ENCODE measurements around the gene FTCD. TPM values are rescaled to one million over a fixed set of nuclear protein-coding genes. Genes with fewer than 3 reads are reported as not detected.

The FTCD gene
- total and polyA plus RNA-seq, 4 experiments from 2014 or later, result 1.3 to 1.7 TPM; not detected in 2

- H3K27ac ChIP-seq (ENCODE audit: low read depth, low read length), result no peak overlapping the region
- no peak overlapping the region for H3K4me3 ChIP-seq (ENCODE audit: low read length in 2 of 2)
- peaks cover 0 to 2% of the 10 kb centered on the region in 2 donors for H3K27me3 Mint-ChIP-seq
- no peaks in the 10 kb centered on the region for H3K4me1 ChIP-seq (ENCODE audit: insufficient read depth, low read length)
- H3K27me3 ChIP-seq (ENCODE audit: insufficient read depth, low read length), result no peaks in the 10 kb centered on the region
- peaks cover 0 to 6% (median 1%) of the 10 kb centered on the region in 4 donors for H3K4me1 Mint-ChIP-seq
- H3K4me3 Mint-ChIP-seq, result no peak overlapping the region
- H3K27ac Mint-ChIP-seq, result peak overlapping the region in 1 of 7 donors; percentile 81
- POLR2A ChIA-PET (ENCODE audit: partially characterized antibody), result no interaction called here
- no peak for DNase-seq
- intact Hi-C loops (cut with micrococcal nuclease), result no loop called here
- CTCF ChIA-PET (ENCODE audit: partially characterized antibody), result no interaction called here
- H3K9me3 Mint-ChIP-seq, result peaks cover 0 to 38% (median 25%) of the 10 kb centered on the region in 8 donors
- no peaks in the 10 kb centered on the region for H3K36me3 ChIP-seq (ENCODE audit: insufficient read depth, low read length)
- H3K9me3 ChIP-seq (ENCODE audit: control insufficient read depth in 1 of 2, low read length in 2 of 2), result no peaks in the 10 kb centered on the region
- H3K36me3 Mint-ChIP-seq, result no peaks in the 10 kb centered on the region
These were observed 64.3 kb downstream of the FTCD start for GRCh38 chr21:46091118-46091517.

DNA sequence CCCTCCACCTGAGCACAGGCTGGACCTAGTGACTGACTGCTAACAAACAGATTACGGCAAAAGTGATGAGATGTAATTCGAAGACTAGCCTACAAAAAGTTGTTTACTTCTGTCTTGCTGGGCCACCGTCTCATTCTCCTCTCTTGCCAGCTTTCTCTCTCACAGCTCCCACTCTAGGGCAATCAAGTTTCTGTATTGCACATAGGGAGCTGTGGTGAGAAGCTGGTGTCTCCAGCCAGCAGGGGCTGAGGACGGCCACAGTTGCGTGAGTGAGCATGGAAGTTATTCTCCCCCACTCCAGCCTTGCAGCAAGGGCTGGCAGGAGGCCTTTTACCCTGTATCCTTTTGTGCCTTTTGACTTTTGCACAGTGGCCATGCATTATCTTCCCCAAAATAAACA is 66.1 kb downstream of the FTCD start:
- Mint-ChIP-seq H3K36me3 (no peaks in the 10 kb centered on the region), H3K9me3 (peaks cover 0 to 43% (median 28%) of the 10 kb centered on the region in 8 donors), H3K27ac (no peak overlapping the region), H3K27me3 (peaks cover 0 to 2% of the 10 kb centered on the region in 2 donors), H3K4me3 (no peak overlapping the region), H3K4me1 (peaks cover 0 to 5% (median 1%) of the 10 kb centered on the region in 4 donors)
- Histone ChIP-seq H3K4me3 (ENCODE audit: low read length in 2 of 2) (no peak overlapping the region), H3K27ac (ENCODE audit: low read depth, low read length) (no peak overlapping the region), H3K9me3 (ENCODE audit: control insufficient read depth in 1 of 2, low read length in 2 of 2) (no peaks in the 10 kb centered on the region), H3K27me3 (ENCODE audit: insufficient read depth, low read length) (no peaks in the 10 kb centered on the region), H3K36me3 (ENCODE audit: insufficient read depth, low read length) (no peaks in the 10 kb centered on the region), H3K4me1 (ENCODE audit: insufficient read depth, low read length) (no peaks in the 10 kb centered on the region)
- CTCF ChIA-PET (ENCODE audit: partially characterized antibody), result no interaction called here
- POLR2A ChIA-PET (ENCODE audit: partially characterized antibody), result no interaction called here
- intact Hi-C loops (cut with micrococcal nuclease), result no loop called here
- DNase-seq, result no peak

DNA sequence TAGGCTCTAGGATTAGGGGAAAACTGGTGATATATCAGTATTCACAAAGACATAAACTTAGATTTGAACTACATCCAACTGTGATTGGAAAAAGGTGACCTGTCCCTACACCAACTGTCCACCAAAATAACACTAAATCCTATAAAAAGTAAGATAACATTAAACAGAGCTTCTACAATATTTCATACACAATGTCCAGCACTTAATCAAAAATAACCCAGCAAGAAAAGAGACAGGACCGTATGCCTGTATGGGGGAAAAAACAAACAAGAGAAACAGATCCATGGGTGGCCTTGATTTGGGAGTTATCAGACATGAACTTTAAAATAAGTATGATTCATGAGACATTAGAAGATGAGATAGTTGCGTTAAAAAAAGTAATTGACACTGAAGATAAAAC is 67.2 kb downstream of the FTCD start:
- intact Hi-C loops (cut with micrococcal nuclease), result no loop called here
- H3K4me1 ChIP-seq (ENCODE audit: insufficient read depth, low read length), result no peaks in the 10 kb centered on the region
- no peaks in the 10 kb centered on the region for H3K27me3 ChIP-seq (ENCODE audit: insufficient read depth, low read length)
- ChIA-PET CTCF (ENCODE audit: partially characterized antibody) (no interaction called here), POLR2A (ENCODE audit: partially characterized antibody) (no interaction called here)
- H3K4me3 ChIP-seq (ENCODE audit: low read length in 2 of 2), result no peak overlapping the region
- peaks cover 0 to 43% (median 28%) of the 10 kb centered on the region in 8 donors for H3K9me3 Mint-ChIP-seq
- peaks cover 0 to 2% of the 10 kb centered on the region in 2 donors for H3K27me3 Mint-ChIP-seq
- no peak overlapping the region for H3K27ac ChIP-seq (ENCODE audit: low read depth, low read length)
- no peak overlapping the region for H3K27ac Mint-ChIP-seq
- H3K36me3 ChIP-seq (ENCODE audit: insufficient read depth, low read length), result no peaks in the 10 kb centered on the region
- peaks cover 0 to 5% (median 1%) of the 10 kb centered on the region in 4 donors for H3K4me1 Mint-ChIP-seq
- H3K9me3 ChIP-seq (ENCODE audit: control insufficient read depth in 1 of 2, low read length in 2 of 2), result no peaks in the 10 kb centered on the region
- no peak for DNase-seq
- H3K36me3 Mint-ChIP-seq, result no peaks in the 10 kb centered on the region
- no peak overlapping the region for H3K4me3 Mint-ChIP-seq

DNA sequence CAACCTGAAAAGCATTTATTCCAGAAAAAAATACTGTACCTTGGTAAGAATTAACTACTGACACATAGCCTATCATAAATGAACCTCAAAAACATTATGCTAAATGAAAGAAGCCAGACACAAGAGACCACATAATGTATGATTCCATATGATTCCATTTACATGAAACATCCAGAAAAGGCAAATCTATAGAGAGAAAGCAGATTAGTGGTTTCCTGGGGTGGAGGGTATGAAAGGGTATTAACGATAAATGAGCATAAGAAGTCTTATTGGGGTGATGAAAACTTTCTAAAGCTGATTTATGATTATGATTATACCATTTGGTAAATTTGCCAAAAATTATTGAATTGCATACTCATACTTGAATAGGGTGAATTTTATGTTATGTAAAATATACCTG is 67.7 kb downstream of the FTCD start:
- Histone ChIP-seq H3K36me3 (ENCODE audit: insufficient read depth, low read length) (no peaks in the 10 kb centered on the region), H3K27me3 (ENCODE audit: insufficient read depth, low read length) (no peaks in the 10 kb centered on the region), H3K4me3 (ENCODE audit: low read length in 2 of 2) (no peak overlapping the region), H3K4me1 (ENCODE audit: insufficient read depth, low read length) (no peaks in the 10 kb centered on the region), H3K27ac (ENCODE audit: low read depth, low read length) (no peak overlapping the region), H3K9me3 (ENCODE audit: control insufficient read depth in 1 of 2, low read length in 2 of 2) (no peaks in the 10 kb centered on the region)
- CTCF ChIA-PET (ENCODE audit: partially characterized antibody), result no interaction called here
- no peaks in the 10 kb centered on the region for H3K36me3 Mint-ChIP-seq
- peaks cover 0 to 2% of the 10 kb centered on the region in 2 donors for H3K27me3 Mint-ChIP-seq
- peaks cover 0 to 43% (median 28%) of the 10 kb centered on the region in 8 donors for H3K9me3 Mint-ChIP-seq
- no peak overlapping the region for H3K27ac Mint-ChIP-seq
- intact Hi-C loops (cut with micrococcal nuclease), result no loop called here
- POLR2A ChIA-PET (ENCODE audit: partially characterized antibody), result no interaction called here
- H3K4me3 Mint-ChIP-seq, result no peak overlapping the region
- DNase-seq, result no peak
- peaks cover 0 to 5% (median 1%) of the 10 kb centered on the region in 4 donors for H3K4me1 Mint-ChIP-seq

Other genes with a start within 250 kb of the FTCD start
- 1 to 10 TPM; 5.2 to 6.0 TPM for gene COL6A1, start 173.8 kb downstream of the FTCD start, total RNA-seq
- under 1 TPM in 1 of 2 donors, not detected in 1; 0.87 TPM for gene COL6A1, start 173.8 kb downstream of the FTCD start, polyA plus RNA-seq
- 10 to 100 TPM; 21.8 to 25.7 TPM for gene COL6A2, start 57.5 kb downstream of the FTCD start, total RNA-seq
- gene COL6A2, start 57.5 kb downstream of the FTCD start, polyA plus RNA-seq, result 1 to 10 TPM in 1 of 2 donors, under 1 TPM in 1; 0.77 to 1.5 TPM
- 1 to 10 TPM; 6.9 TPM for gene SPATC1L, start 28.9 kb upstream of the FTCD start, total RNA-seq
- gene SPATC1L, start 28.9 kb upstream of the FTCD start, polyA plus RNA-seq, result 1 to 10 TPM; 6.0 to 6.4 TPM
- 10 to 100 TPM; 53.2 to 54.5 TPM for gene LSS, start 73.2 kb upstream of the FTCD start, total RNA-seq
- 10 to 100 TPM; 15.3 to 16.9 TPM for gene LSS, start 73.2 kb upstream of the FTCD start, polyA plus RNA-seq
- 100 to 1,000 TPM; 155 to 168 TPM for gene MCM3AP, start 130.0 kb upstream of the FTCD start, total RNA-seq
- gene MCM3AP, start 130.0 kb upstream of the FTCD start, polyA plus RNA-seq, result 10 to 100 TPM; 14.9 to 45.6 TPM
- 10 to 100 TPM; 11.5 to 14.7 TPM for gene YBEY, start 130.8 kb upstream of the FTCD start, total RNA-seq
- gene YBEY, start 130.8 kb upstream of the FTCD start, polyA plus RNA-seq, result 10 to 100 TPM; 15.5 to 18.9 TPM
- 1 to 10 TPM; 8.2 to 9.4 TPM for gene C21orf58, start 168.3 kb upstream of the FTCD start, total RNA-seq
- 1 to 10 TPM in 1 of 2 donors, under 1 TPM in 1; 0.35 to 1.1 TPM for gene C21orf58, start 168.3 kb upstream of the FTCD start, polyA plus RNA-seq
- gene PCNT, start 168.6 kb upstream of the FTCD start, total RNA-seq, result 10 to 100 TPM; 46.9 to 52.1 TPM
- 10 to 100 TPM in 1 of 2 donors, 1 to 10 TPM in 1; 2.0 to 25.2 TPM for gene PCNT, start 168.6 kb upstream of the FTCD start, polyA plus RNA-seq